IPS DF 6.9 (cell line): ENCODE data around the gene LRTM1.

Experiments
- DNase-seq: peaks from one replicate; pipeline ENCODE4 v3.0.0-alpha.2; 2013; ENCODE audit warnings: low read depth, low spot score
- H3K27ac ChIP-seq: one replicate; pipeline ENCODE4 v1.5.1; 2013; ENCODE audit warnings: low read length, control low read depth
- H3K27me3 ChIP-seq: 2 replicates; pipeline ENCODE4 v1.6.1; 2013; ENCODE audit warnings: mild to moderate bottlenecking, low read length; ENCODE audit not compliant: control insufficient read depth, insufficient read depth
- H3K36me3 ChIP-seq: 2 replicates; pipeline ENCODE4 v1.6.1; 2013; ENCODE audit warnings: low read length; ENCODE audit not compliant: control insufficient read depth, insufficient read depth
- H3K4me1 ChIP-seq: 2 replicates; pipeline ENCODE4 v1.6.1; 2013; ENCODE audit warnings: low read length; ENCODE audit not compliant: control insufficient read depth, insufficient read depth
- H3K4me3 ChIP-seq: 2 replicates; pipeline ENCODE4 v1.5.1; 2013; ENCODE audit warnings: mild to moderate bottlenecking, low read length
- H3K9me3 ChIP-seq: 2 replicates; pipeline ENCODE4 v1.6.1; 2013; ENCODE audit warnings: low read length, inconsistent platforms; ENCODE audit not compliant: control insufficient read depth, insufficient read depth
- WGBS: extraction: QIAGEN DNeasy Blood & Tissue Kit; methylation state at CpG from one replicate; pipeline ENCODE4 v1.1.7; 2013; ENCODE audit warnings: mixed read lengths, missing lambda C conversion rate; ENCODE audit not compliant: insufficient read length, insufficient coverage; 5-methylcytosine and 5-hydroxymethylcytosine counted together

The LRTM1 gene

DNA sequence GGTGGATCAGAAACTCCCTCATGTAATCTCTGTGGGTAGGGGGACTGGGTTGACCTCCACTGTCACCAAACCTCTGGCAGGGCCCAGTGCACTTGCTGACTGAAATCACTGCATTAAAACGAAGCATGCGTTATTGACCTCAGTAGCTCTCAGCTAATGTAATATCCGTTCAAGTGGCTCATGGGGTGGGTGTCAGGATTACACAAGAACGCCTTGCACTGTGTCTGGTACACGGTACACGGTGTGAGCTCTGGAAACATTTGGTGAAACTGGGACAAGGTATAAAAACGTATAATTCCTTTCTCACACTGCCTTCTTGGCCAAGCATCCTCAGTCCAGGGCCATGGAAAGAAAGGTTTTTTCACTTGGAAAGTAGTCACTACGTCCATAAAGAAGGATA, 11.9 kb downstream of the LRTM1 start:
- H3K4me3 ChIP-seq = no peak overlapping the region
- no CpG with 5 or more reads among the region's 8 CpGs for WGBS
- DNase-seq = no peak
- H3K27ac ChIP-seq = no peak overlapping the region
- no peaks in the 10 kb centered on the region for H3K4me1 ChIP-seq
- H3K9me3 ChIP-seq = no peaks in the 10 kb centered on the region
- no peaks in the 10 kb centered on the region for H3K27me3 ChIP-seq
- H3K36me3 ChIP-seq = no peaks in the 10 kb centered on the region

DNA sequence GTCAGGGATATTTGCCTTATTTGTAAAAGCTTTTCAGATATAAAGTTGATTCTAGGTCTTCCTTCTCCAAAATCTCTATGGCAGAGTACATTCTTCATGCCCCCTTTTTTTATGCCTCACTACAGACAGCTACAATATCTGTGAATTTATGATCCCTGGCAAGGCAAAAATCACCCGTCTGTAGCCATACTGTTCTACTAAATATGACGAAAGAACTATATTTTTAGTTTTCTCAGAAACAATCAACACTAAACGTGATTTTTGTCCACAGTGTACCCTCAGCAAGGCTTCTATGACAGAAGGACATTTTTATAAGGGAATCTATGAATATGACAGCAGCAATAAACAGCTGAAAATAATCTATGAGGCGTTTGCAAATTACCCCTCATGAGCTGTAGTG, 12.7 kb downstream of the LRTM1 start:
- Histone ChIP-seq H3K36me3 (no peaks in the 10 kb centered on the region), H3K27me3 (no peaks in the 10 kb centered on the region), H3K4me1 (no peaks in the 10 kb centered on the region), H3K9me3 (no peaks in the 10 kb centered on the region), H3K4me3 (no peak overlapping the region), H3K27ac (no peak overlapping the region)
- DNase-seq = no peak
- WGBS = no CpG with 5 or more reads among the region's 4 CpGs

DNA sequence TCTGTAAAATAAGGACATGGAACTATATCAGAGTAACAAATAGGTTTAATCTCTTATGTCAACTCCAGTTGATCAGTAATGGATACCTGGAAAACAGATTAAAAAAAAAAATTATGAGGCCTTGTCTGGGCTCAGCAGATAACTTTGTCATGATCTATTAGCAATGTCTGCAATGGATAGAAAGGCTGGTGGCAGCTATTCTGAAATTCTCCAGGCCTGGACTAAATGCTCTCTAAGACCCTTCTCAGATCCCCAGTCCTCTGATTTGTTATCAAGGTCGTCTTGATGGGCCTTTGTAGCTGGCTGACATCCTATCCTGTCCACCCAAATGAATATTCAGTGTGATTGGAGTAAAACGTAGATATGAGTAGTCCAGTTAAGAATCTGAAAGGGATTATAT, 13.7 kb downstream of the LRTM1 start:
- H3K27me3 ChIP-seq = no peaks in the 10 kb centered on the region
- DNase-seq = no peak
- H3K4me1 ChIP-seq = no peaks in the 10 kb centered on the region
- H3K27ac ChIP-seq = no peak overlapping the region
- H3K9me3 ChIP-seq = no peaks in the 10 kb centered on the region
- no peaks in the 10 kb centered on the region for H3K36me3 ChIP-seq
- WGBS = no CpG with 5 or more reads among the region's 2 CpGs
- H3K4me3 ChIP-seq = no peak overlapping the region

DNA sequence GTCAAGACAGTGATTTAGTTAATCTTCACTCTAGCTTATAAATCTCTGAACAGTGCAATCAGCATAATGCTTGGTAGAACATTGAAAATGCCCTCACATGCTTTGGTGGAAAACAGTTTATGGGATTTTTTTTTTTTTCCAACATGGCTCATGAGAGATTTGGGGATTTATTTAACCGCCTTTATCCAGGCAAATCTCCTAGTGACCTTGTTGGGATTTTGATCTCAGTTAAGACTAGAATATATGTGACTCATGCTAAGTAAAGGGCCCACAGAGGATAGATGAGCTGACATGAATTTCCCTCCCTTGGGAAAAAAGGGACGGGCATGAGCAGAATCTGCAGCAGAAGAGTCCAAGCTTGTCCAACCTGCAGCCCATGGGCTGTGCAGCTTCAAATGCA, 18.7 kb downstream of the LRTM1 start:
- H3K4me3 ChIP-seq = no peak overlapping the region
- H3K9me3 ChIP-seq = no peaks in the 10 kb centered on the region
- no CpG with 5 or more reads among the region's 2 CpGs for WGBS
- H3K4me1 ChIP-seq = no peaks in the 10 kb centered on the region
- H3K27ac ChIP-seq = no peak overlapping the region
- H3K27me3 ChIP-seq = no peaks in the 10 kb centered on the region
- no peaks in the 10 kb centered on the region for H3K36me3 ChIP-seq
- DNase-seq = no peak

DNA sequence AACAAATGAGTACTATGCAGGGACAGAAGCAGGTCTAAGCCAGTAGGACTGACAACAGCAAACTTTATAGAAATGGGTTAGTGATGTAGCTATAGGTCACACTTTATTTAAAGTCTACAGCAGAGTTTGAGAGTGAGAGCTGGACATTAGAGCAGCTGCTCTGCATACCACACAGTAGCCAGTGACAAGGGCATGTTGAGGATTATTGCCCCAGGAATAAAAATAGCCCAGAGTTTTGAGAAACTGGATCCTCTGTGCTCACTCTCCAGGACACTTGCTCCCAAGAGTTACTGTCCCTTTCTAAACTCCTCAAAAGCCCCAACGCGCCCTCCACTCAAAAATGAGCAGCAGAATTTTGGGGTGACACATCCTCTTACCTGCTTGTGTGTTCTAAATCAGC, 21.1 kb downstream of the LRTM1 start:
- H3K4me1 ChIP-seq = no peaks in the 10 kb centered on the region
- H3K36me3 ChIP-seq = no peaks in the 10 kb centered on the region
- no peak overlapping the region for H3K4me3 ChIP-seq
- no CpG with 5 or more reads among the region's 2 CpGs for WGBS
- H3K27ac ChIP-seq = no peak overlapping the region
- H3K27me3 ChIP-seq = no peaks in the 10 kb centered on the region
- DNase-seq = no peak
- no peaks in the 10 kb centered on the region for H3K9me3 ChIP-seq

DNA sequence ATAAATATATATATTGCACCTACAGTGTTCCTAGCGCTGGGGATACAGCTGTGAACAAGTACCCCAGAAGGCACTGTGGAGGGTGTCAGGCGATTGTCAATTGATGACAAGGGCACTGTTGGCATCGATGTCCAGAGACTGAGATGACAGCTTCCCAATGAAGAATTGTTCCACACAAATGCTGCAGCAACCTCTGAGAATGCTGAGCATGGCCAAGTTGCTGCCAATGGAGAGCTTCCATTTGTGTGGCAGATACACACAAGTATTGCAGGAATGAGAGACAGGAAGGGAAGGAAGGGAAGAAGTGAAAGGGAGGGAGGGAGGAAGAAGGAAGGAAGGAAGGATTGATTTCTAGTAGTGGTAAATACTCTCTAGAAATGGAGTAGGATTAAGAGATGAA, 21.9 kb downstream of the LRTM1 start:
- no CpG with 5 or more reads among the region's 3 CpGs for WGBS
- Histone ChIP-seq H3K4me1 (no peaks in the 10 kb centered on the region), H3K36me3 (no peaks in the 10 kb centered on the region), H3K4me3 (no peak overlapping the region), H3K27ac (no peak overlapping the region), H3K9me3 (no peaks in the 10 kb centered on the region), H3K27me3 (no peaks in the 10 kb centered on the region)
- no peak for DNase-seq

DNA sequence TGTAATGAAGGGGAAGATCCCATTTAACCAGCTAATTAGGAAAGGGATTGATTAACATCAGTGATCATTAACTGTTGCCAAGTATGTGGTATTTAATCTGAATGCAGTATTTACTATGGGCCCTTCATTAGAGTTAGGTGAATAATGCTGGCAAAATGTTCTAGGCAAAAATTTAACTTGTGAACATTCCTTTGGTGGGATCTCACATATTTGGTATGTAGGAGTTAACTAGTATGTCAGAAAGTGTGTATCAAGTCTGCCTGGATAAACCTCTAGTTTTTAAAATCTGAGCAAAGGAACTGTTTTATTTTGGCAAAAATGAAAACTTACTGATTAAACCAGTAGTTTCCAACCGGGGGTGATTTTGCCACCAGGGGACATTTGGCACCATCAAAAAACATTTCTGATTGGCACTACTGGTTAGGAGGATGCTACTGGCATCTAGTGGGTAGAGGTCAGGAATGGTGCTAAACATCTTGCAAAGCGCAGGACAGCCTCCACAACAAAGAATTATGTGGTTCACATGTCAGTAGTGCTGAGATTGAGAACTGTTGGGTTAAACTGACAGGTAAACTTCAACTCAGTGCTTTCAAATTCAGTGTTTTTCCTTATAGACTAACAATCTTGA, 22.5 kb downstream of the LRTM1 start:
- no peak for DNase-seq
- no peaks in the 10 kb centered on the region for H3K4me1 ChIP-seq
- H3K9me3 ChIP-seq = no peaks in the 10 kb centered on the region
- H3K36me3 ChIP-seq = no peaks in the 10 kb centered on the region
- no peaks in the 10 kb centered on the region for H3K27me3 ChIP-seq
- no CpG with 5 or more reads among the region's 2 CpGs for WGBS
- H3K27ac ChIP-seq = no peak overlapping the region
- H3K4me3 ChIP-seq = no peak overlapping the region

DNA sequence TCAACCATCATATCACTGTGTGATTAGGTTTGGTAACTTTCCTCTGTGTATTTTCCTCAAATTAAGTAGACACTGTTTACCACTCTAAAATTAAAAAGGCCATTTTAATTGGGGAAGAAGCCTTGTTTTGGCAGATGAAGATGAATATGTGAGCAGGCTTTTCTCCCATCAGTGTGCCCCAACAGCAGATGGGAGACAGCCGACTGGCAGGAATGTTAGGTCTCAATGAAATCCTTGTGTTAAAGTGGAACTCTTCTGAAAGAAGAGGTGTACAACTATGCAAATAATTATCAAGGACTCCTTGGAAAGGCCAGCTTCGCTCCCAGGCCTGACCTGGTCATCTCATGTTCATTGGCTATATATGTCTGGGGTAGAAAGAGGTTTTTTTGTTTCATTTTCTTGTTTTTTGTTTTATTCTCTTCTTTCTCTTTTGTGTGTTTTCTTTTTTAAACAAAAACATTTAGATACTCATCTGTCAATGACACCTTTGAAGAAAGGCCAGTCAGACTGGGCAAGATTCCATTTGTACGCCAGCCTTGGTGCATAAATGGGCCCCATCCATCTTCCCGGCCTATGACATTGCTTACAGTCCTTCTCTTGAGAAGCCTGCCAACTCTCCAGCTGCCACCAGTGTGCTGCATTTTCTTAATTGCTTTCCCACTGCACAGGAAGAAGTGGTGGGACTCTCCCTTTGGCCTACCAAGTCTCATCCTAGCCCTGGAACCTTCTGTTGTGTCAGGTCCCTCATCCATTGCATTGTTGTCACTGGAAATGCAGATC, 25.8 kb downstream of the LRTM1 start:
- Histone ChIP-seq H3K4me3 (no peak overlapping the region), H3K27me3 (no peaks in the 10 kb centered on the region), H3K4me1 (no peaks in the 10 kb centered on the region), H3K36me3 (no peaks in the 10 kb centered on the region), H3K9me3 (no peaks in the 10 kb centered on the region), H3K27ac (no peak overlapping the region)
- DNase-seq = no peak
- no CpG with 5 or more reads among the region's 4 CpGs for WGBS

DNA sequence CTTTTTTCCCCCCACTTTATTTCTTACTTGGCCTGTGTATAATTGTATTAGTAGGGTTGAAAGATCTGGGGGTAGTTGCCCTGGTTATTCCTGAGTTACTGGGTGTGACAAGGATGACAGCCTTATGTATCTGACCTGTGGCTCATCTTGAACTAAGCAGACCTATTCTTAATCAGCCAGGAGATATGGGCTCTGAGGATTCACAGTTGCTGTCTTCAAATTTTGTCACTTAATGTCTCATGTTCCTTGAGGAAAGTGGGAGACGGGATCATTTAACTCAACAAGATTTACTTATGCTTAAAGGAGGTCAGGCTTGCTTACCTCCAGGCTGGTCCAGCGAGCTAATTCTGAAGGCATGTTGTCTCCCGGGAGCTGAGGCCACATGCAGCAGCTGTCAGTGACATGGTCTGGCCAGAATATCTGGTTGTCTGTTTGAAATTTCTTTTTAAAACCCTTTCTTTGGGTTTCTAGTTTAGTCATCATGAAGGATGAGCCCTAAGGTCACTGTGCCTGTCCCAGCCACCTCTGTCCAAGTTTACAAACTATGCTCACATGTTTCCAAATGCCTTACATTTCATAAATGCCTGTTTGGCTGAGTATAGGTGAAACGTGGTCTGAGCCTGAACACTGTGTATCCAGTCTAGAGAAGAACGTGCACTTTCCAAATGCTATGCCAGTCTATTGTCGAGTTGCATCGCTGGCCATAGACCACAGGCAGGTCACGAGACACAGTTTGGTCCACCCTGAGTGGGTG, 26.8 kb downstream of the LRTM1 start:
- no peak for DNase-seq
- no peaks in the 10 kb centered on the region for H3K4me1 ChIP-seq
- H3K4me3 ChIP-seq = no peak overlapping the region
- H3K9me3 ChIP-seq = no peaks in the 10 kb centered on the region
- no peaks in the 10 kb centered on the region for H3K27me3 ChIP-seq
- no peak overlapping the region for H3K27ac ChIP-seq
- no peaks in the 10 kb centered on the region for H3K36me3 ChIP-seq
- WGBS = no CpG with 5 or more reads among the region's 8 CpGs

DNA sequence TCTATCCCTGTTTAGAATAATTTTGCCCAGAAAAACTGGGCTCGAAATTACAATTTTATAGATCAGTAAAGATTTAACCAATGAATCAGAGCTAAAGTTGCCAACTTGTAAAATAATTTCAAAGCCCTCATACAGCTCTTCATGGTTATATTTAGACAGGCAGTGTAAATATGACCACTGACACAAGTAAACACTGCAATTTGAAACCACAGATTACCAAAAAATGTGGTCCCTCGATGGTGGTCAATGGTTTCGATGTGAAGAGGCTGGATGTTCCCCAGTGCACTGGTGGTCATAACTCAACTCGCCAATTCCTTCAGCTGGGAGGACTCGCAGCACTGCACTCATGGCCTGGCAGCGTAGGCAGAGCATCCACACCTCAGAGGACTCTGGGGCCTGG, 28.6 kb downstream of the LRTM1 start:
- Histone ChIP-seq H3K36me3 (no peaks in the 10 kb centered on the region), H3K4me1 (no peaks in the 10 kb centered on the region), H3K4me3 (no peak overlapping the region), H3K9me3 (no peaks in the 10 kb centered on the region), H3K27me3 (no peaks in the 10 kb centered on the region), H3K27ac (no peak overlapping the region)
- DNase-seq = no peak
- WGBS = no CpG with 5 or more reads among the region's 6 CpGs
